GM12878 (cell line): ENCODE results near the gene CEND1. TPM values are rescaled to one million over a fixed set of nuclear protein-coding genes. Genes with fewer than 3 reads are reported as not detected.

Experiments used
- ATAC-seq: fragments of 200-7000 bp; cut with Tn5 transposase; 3 replicates; pipeline ENCODE4 v1.9.1; 2020; ENCODE audit warnings: mild to moderate bottlenecking, moderate library complexity
- BruUV-seq: library from RNA; stranded (reverse); fragments of 400-500 nt; replicated peaks from 2 replicates; lab custom pipeline; 2021; lab: Mats Ljungman, UMichigan
- CTCF ChIA-PET: fragments of 300-600 bp; sonication (Branson Sonifier 250); formaldehyde crosslinking; extraction: SDS; loops from one replicate; lab custom pipeline; 2021; ENCODE audit warnings: inconsistent platforms; lab: Yijun Ruan, JAX
- POLR2A ChIA-PET: fragments of 350-600 bp; formaldehyde crosslinking; extraction: SDS; loops from one replicate; lab custom pipeline; 2021; ENCODE audit warnings: inconsistent platforms; lab: Charles Lee
- RAD21 ChIA-PET: fragments of 300-600 bp; sonication (Branson Sonifier 250); formaldehyde crosslinking; loops from one replicate; lab custom pipeline; 2023; ENCODE audit warnings: antibody characterized with exemption; ENCODE audit not compliant: unreplicated experiment; lab: Charles Lee
- SMC1A ChIA-PET: fragments of 300-600 bp; sonication (Branson Sonifier 250); formaldehyde crosslinking; loops from one replicate; lab custom pipeline; 2023; ENCODE audit not compliant: unreplicated experiment, uncharacterized antibody; lab: Charles Lee
- DNase-seq: peaks from one replicate; pipeline ENCODE4 v3.0.0-alpha.2; 2011; ENCODE audit warnings: low read depth, low spot score
- FAIRE-seq: peaks from 3 replicates; lab custom pipeline; 2011; peaks lifted over from hg19 to GRCh38; lab: Jason Lieb, UNC
- H2AFZ ChIP-seq: 2 replicates; pipeline ENCODE4 v1.6.0; 2011; ENCODE audit warnings: low read depth, low read length, control low read depth; ENCODE audit not compliant: control insufficient read depth
- H3K27ac ChIP-seq: 2 replicates; pipeline ENCODE4 v1.5.1; 2011; ENCODE audit warnings: control low read depth; ENCODE audit not compliant: control insufficient read depth, insufficient read depth
- H3K27me3 ChIP-seq, 2 experiments: replicated peaks in 1 of 2; 2 replicates each; pipeline versions ENCODE4 v1.6.0 to v1.6.1; 2011; ENCODE audit warnings: low read length in 1 of 2; ENCODE audit not compliant: control insufficient read depth in 2 of 2, insufficient read depth in 2 of 2
- H3K36me3 ChIP-seq, 2 experiments: 2 replicates each; pipeline ENCODE4 v1.5.1; 2011; ENCODE audit warnings: low read length in 1 of 2; ENCODE audit not compliant: control insufficient read depth in 2 of 2, insufficient read depth in 2 of 2
- H3K4me1 ChIP-seq: 2 replicates; pipeline ENCODE4 v1.6.1; 2011; ENCODE audit warnings: mild to moderate bottlenecking, low read length, moderate library complexity, mixed read lengths; ENCODE audit not compliant: control insufficient read depth, insufficient read depth
- H3K4me2 ChIP-seq: 2 replicates; pipeline ENCODE4 v1.6.0; 2011; ENCODE audit warnings: control low read depth; ENCODE audit not compliant: control insufficient read depth, insufficient read depth
- H3K4me3 ChIP-seq: fragments of 200-600 bp; sonication (generic); 2 replicates; pipeline ENCODE4 v1.5.1; 2016
- H3K79me2 ChIP-seq: 2 replicates; pipeline ENCODE4 v1.6.0; 2011; ENCODE audit warnings: low read length; ENCODE audit not compliant: control insufficient read depth, insufficient read depth
- H3K9ac ChIP-seq: 2 replicates; pipeline ENCODE4 v1.8.0; 2011; ENCODE audit warnings: low read length, control low read depth, mixed read lengths; ENCODE audit not compliant: control insufficient read depth, insufficient read depth
- H3K9me3 ChIP-seq: replicated peaks from 3 replicates; pipeline ENCODE4 v1.5.1; 2011; ENCODE audit warnings: mild to moderate bottlenecking, low read length; ENCODE audit not compliant: control insufficient read depth, insufficient read depth
- H4K20me1 ChIP-seq: 2 replicates; pipeline ENCODE4 v1.6.0; 2011; ENCODE audit not compliant: control insufficient read depth, insufficient read depth
- BHLHE40 ChIP-seq, 2 experiments: fragments of 450-650 bp in 1 of 2; IDR thresholded peaks; 2 replicates each; pipeline ENCODE4 v1.6.1; 2011 to 2017; ENCODE audit warnings: low read depth in 2 of 2, borderline replicate concordance in 1 of 2, improper control_type of control experiment in 1 of 2, low read length in 1 of 2, mild to moderate bottlenecking in 1 of 2
- BMI1 ChIP-seq: fragments of 450-650 bp; IDR thresholded peaks from 2 replicates; pipeline ENCODE4 v1.6.1; 2016; ENCODE audit warnings: mild to moderate bottlenecking, moderate library complexity, borderline replicate concordance
- CBX5 ChIP-seq: sonication (generic); IDR thresholded peaks from 2 replicates; pipeline ENCODE4 v1.6.1; 2016; ENCODE audit warnings: low read depth, moderate library complexity, mild to moderate bottlenecking, inconsistent platforms
- ESRRA ChIP-seq: IDR thresholded peaks from 2 replicates; pipeline ENCODE4 v1.6.1; 2012; ENCODE audit warnings: mild to moderate bottlenecking, low read length, improper control_type of control experiment
- MTA3 ChIP-seq: IDR thresholded peaks from 2 replicates; pipeline ENCODE4 v1.6.1; 2012; ENCODE audit warnings: low read length, inconsistent platforms, borderline replicate concordance
- NFYA ChIP-seq: IDR thresholded peaks from 2 replicates; pipeline ENCODE4 v1.6.1; 2011; ENCODE audit warnings: low read depth, mild to moderate bottlenecking, low read length, improper control_type of control experiment, borderline replicate concordance
- NR2C1 ChIP-seq: fragments of 450-650 bp; IDR thresholded peaks from 2 replicates; pipeline ENCODE4 v1.6.1; 2017; ENCODE audit warnings: antibody characterized with exemption, mild to moderate bottlenecking, moderate library complexity
- NR2F1 ChIP-seq: fragments of 450-650 bp; conservative IDR thresholded peaks from 2 replicates; pipeline ENCODE4 v1.6.1; 2017; ENCODE audit warnings: mild to moderate bottlenecking
- POLR2A ChIP-seq: IDR thresholded peaks from 2 replicates; pipeline ENCODE4 v1.6.1; 2011; ENCODE audit warnings: low read depth, mild to moderate bottlenecking, low read length
- RCOR1 ChIP-seq: conservative IDR thresholded peaks from 2 replicates; pipeline ENCODE4 v1.6.1; 2012; ENCODE audit warnings: low read depth, low read length, improper control_type of control experiment
- RUNX3 ChIP-seq: IDR thresholded peaks from 2 replicates; pipeline ENCODE4 v1.6.1; 2012; ENCODE audit warnings: low read length, inconsistent platforms
- SRF ChIP-seq, 2 experiments: IDR thresholded peaks; 2 replicates each; pipeline ENCODE4 v1.6.1; 2011; ENCODE audit warnings: low read depth in 2 of 2, low read length in 2 of 2, mild to moderate bottlenecking in 1 of 2, moderate library complexity in 1 of 2
- STAT3 ChIP-seq: IDR thresholded peaks from 2 replicates; pipeline ENCODE4 v1.6.1; 2011; ENCODE audit warnings: low read depth, low read length, improper control_type of control experiment
- TCF12 ChIP-seq: IDR thresholded peaks from 2 replicates; pipeline ENCODE4 v1.6.1; 2011; ENCODE audit warnings: low read depth, mild to moderate bottlenecking, low read length
- TCF3 ChIP-seq: IDR thresholded peaks from 2 replicates; pipeline ENCODE4 v1.6.1; 2012; ENCODE audit warnings: low read depth, mild to moderate bottlenecking, low read length, borderline replicate concordance; ENCODE audit not compliant: insufficient read depth
- WGBS: methylation state at CpG from one replicate; pipeline ENCODE4 v1.1.6; 2016; ENCODE audit warnings: low lambda C conversion rate; ENCODE audit not compliant: insufficient replicate concordance, insufficient coverage; ENCODE audit errors: missing lambda C conversion rate; 5-methylcytosine and 5-hydroxymethylcytosine counted together
- in situ Hi-C: fragments of 300-500 bp; cut with MboI; formaldehyde crosslinking; loops from 9 replicates; pipeline ENCODE4 v1.14.3; 2018; ENCODE audit warnings: mixed read lengths
- intact Hi-C: fragments of 100-400 bp; cut with micrococcal nuclease; formaldehyde crosslinking; loops from one replicate; pipeline ENCODE4 v1.14.2; 2022; ENCODE audit not compliant: unreplicated experiment
- polyA plus RNA-seq, 11 experiments: library from polyadenylated mRNA; depleted of rRNA in 4 of 11; unstranded in 6 of 11; stranded (reverse) in 5 of 11; fragments of >200 nt; fragmentation: Nextera tagmentation in 4 of 11; fragmentation: Illumina TruSeq in 1 of 11; extraction: Ambion mirVana in 4 of 11; extraction: Trizol in 1 of 11; gene quantifications; 1 replicate in 1 of 11; 2 replicates in 10 of 11; pipeline versions ENCODE4 v1.2.1 to v1.2.3, GENCODE V29; 2011 to 2016; ENCODE audit warnings: inconsistent platforms in 2 of 11, missing spikeins in 2 of 11, low read depth in 1 of 11
- total RNA-seq, 4 experiments: library from RNA; depleted of rRNA in 3 of 4; stranded (reverse); fragments of >200 nt in 3 of 4; fragmentation: Illumina TruSeq in 1 of 4; extraction: Trizol in 1 of 4; gene quantifications; 2 replicates each; pipeline versions ENCODE4 v1.2.1 to v1.2.3, GENCODE V29; 2013 to 2021
- TF ChIP-seq, protein P1 (sequence below): IDR thresholded peaks from 2 replicates; pipeline ENCODE4 v1.6.1; 2012; ENCODE audit warnings: low read depth, low read length, improper control_type of control experiment
- TF ChIP-seq, protein P2 (sequence below): fragments of 150-350 bp; IDR thresholded peaks from 2 replicates; pipeline ENCODE4 v1.6.1; 2016; ENCODE audit warnings: low read depth, low read length
- TF ChIP-seq, protein P3 (sequence below): IDR thresholded peaks from 2 replicates; pipeline ENCODE4 v1.6.1; 2011; ENCODE audit warnings: borderline replicate concordance, low read depth, mild to moderate bottlenecking, moderate library complexity, low read length; ENCODE audit not compliant: insufficient read depth, poor library complexity, severe bottlenecking

CEND1 gene
- total and polyA plus RNA-seq, 10 of the 15 experiments (the other 5 are each of a cell fraction or from before 2014, with no cell fraction given) = 0.31 to 13.6 (median 7.2) TPM; not detected in 1

DNA sequence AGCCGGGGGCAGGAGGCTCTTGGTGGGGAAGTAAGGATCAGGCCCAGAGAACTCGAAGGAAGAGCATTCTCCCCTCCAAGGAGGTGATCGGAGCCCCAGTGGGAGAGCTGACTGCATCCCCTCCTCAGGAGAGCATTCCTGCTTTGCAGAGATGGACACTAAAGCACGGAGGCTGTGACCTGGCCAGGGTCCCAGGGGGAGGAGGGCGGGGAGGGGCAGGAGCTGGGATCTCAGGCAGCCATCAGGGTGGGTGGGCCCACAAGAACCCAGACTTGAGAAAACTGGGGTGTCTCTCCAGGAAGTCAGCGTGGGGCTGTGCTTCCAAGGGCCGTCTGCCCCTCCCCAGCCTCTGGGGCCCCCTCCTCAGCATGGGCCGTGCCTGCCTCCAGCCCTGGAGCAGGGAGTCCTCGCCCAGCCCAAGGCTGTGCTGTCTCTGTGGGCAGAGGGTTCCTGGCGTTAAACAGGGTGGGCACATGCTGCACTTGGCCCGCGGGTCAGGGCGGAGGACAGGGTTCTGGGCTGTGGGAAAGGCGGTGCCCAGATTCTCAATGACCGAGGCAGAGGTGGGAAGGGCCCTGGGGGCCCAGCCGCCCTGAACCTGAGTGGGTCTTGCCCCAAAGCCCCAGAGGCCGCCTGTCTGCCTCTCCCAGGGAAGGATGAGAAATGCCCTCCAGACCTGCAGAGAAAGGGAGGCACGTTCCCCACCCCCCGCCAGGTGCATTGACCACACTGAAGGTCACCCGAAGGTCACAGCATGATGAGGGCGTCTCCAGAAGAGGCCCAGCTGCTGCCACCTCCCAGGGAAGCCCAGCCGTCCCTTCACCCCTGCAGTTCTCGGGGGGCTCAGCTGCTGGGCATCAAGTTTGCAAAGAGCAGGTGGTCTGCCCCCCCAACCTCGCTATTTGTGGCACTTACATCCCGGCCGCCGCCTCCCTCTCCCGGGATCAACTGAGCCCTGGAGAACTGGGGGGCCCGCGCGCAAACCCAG is 643 bp downstream of the CEND1 start:
- Histone ChIP-seq H3K36me3 (peaks cover 0 to 9% of the 10 kb centered on the region in 2 experiments; a peak in 2 of 4 replicates), H3K27ac (peak overlapping the region; percentile 11; the same call in 1 of the 2 replicates), H3K4me2 (peak overlapping the region; percentile 59), H4K20me1 (no peaks in the 10 kb centered on the region), H3K9me3 (no peaks in the 10 kb centered on the region), H3K27me3 (no peaks in the 10 kb centered on the region), H2AFZ (no peak overlapping the region), H3K9ac (peak overlapping the region; percentile 56), H3K4me3 (peak overlapping the region; percentile 63; the same call in 1 of the 2 replicates), H3K4me1 (peaks cover 7% of the 10 kb centered on the region), H3K79me2 (no peaks in the 10 kb centered on the region)
- SMC1A ChIA-PET = no interaction called here
- CTCF ChIA-PET = no interaction called here
- DNase-seq = no peak
- RAD21 ChIA-PET = no interaction called here
- intact Hi-C loops (no loop called here), in situ Hi-C loops (no loop called here)
- WGBS = 15% methylated on average over 31 of the region's 31 CpGs
- POLR2A ChIA-PET = interaction anchor here (0.6 kb wide), 1 partner anchor 157 kb away, joined by 4 read pairs; no protein-coding TSS in a partner anchor
- no TSS peak for BruUV-seq
- TF ChIP-seq NFYA (no peak), POLR2A (0 out of 2 replicates have a peak, but pooled peaks have one; percentile 6), RCOR1 (no peak), RUNX3 (peak; percentile 46), NR2F1 (peak; percentile 59; the same call in 1 of the 2 replicates), TCF3 (peak; percentile 88), CBX5 (no peak), MTA3 (no peak), STAT3 (no peak), NR2C1 (no peak), BMI1 (no peak), SRF (IDR thresholded peaks at IDR 0.05; ENCODE audit: low read depth in 2 of 2, low read length in 2 of 2) (no peak), ESRRA (peak; percentile 80; the same call in 1 of the 2 replicates), BHLHE40 (IDR thresholded peaks at IDR 0.05; ENCODE audit: borderline replicate concordance in 1 of 2, low read depth in 2 of 2, low read length in 1 of 2) (peak in 1 of 2 experiments; percentile 59; a peak in 2 of 4 replicates), TCF12 (peak; percentile 94)
- TF ChIP-seq, protein P1, sequence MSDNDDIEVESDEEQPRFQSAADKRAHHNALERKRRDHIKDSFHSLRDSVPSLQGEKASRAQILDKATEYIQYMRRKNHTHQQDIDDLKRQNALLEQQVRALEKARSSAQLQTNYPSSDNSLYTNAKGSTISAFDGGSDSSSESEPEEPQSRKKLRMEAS = no peak
- TF ChIP-seq, protein P2, sequence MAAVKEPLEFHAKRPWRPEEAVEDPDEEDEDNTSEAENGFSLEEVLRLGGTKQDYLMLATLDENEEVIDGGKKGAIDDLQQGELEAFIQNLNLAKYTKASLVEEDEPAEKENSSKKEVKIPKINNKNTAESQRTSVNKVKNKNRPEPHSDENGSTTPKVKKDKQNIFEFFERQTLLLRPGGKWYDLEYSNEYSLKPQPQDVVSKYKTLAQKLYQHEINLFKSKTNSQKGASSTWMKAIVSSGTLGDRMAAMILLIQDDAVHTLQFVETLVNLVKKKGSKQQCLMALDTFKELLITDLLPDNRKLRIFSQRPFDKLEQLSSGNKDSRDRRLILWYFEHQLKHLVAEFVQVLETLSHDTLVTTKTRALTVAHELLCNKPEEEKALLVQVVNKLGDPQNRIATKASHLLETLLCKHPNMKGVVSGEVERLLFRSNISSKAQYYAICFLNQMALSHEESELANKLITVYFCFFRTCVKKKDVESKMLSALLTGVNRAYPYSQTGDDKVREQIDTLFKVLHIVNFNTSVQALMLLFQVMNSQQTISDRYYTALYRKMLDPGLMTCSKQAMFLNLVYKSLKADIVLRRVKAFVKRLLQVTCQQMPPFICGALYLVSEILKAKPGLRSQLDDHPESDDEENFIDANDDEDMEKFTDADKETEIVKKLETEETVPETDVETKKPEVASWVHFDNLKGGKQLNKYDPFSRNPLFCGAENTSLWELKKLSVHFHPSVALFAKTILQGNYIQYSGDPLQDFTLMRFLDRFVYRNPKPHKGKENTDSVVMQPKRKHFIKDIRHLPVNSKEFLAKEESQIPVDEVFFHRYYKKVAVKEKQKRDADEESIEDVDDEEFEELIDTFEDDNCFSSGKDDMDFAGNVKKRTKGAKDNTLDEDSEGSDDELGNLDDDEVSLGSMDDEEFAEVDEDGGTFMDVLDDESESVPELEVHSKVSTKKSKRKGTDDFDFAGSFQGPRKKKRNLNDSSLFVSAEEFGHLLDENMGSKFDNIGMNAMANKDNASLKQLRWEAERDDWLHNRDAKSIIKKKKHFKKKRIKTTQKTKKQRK = no peak
- TF ChIP-seq, protein P3, sequence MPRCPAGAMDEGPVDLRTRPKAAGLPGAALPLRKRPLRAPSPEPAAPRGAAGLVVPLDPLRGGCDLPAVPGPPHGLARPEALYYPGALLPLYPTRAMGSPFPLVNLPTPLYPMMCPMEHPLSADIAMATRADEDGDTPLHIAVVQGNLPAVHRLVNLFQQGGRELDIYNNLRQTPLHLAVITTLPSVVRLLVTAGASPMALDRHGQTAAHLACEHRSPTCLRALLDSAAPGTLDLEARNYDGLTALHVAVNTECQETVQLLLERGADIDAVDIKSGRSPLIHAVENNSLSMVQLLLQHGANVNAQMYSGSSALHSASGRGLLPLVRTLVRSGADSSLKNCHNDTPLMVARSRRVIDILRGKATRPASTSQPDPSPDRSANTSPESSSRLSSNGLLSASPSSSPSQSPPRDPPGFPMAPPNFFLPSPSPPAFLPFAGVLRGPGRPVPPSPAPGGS = no peak
- peak; percentile 52 for ATAC-seq
- no peak for FAIRE-seq
